GM13976 (cell line): Measurements from ENCODE around the gene ITGB1.

ENCODE experiments used
- DNase-seq: peaks from one replicate; pipeline ENCODE4 v3.0.0; 2012; ENCODE audit warnings: low spot score
- CTCF ChIP-seq: IDR thresholded peaks from 2 replicates; pipeline ENCODE4 v1.5.1; 2012; ENCODE audit warnings: borderline replicate concordance, mild to moderate bottlenecking; ENCODE audit not compliant: insufficient read depth; ENCODE audit errors: extremely low read depth, missing control alignments, control extremely low read depth
- in situ Hi-C: fragments of 300-500 bp; cut with MboI; formaldehyde crosslinking; loops from one replicate; pipeline ENCODE4 v1.12.0; 2022; ENCODE audit warnings: low sequenced_read_pairs, mixed read lengths, inconsistent platforms; ENCODE audit not compliant: unreplicated experiment

Gene ITGB1

GRCh38 chr10:32954545-32955298, 3.3 kb downstream of the ITGB1 start:
- no peak for DNase-seq
- in situ Hi-C loops = no loop called here
- TF ChIP-seq CTCF = no peak

- peak; percentile 5 for TF ChIP-seq CTCF
- in situ Hi-C loops = no loop called here
- DNase-seq = no peak
Measured at GRCh38 chr10:32954080-32954479, 4.0 kb downstream of the ITGB1 start.

GRCh38 chr10:32953277-32953927, 4.6 kb downstream of the ITGB1 start:
- no peak for TF ChIP-seq CTCF
- in situ Hi-C loops = no loop called here
- no peak for DNase-seq

GRCh38 chr10:32952541-32953276, 5.3 kb downstream of the ITGB1 start:
- DNase-seq = no peak
- no peak for TF ChIP-seq CTCF
- in situ Hi-C loops = no loop called here

- no peak for DNase-seq
- no peak for TF ChIP-seq CTCF
- in situ Hi-C loops = no loop called here
Measured at GRCh38 chr10:32952094-32952493, 5.9 kb downstream of the ITGB1 start.

GRCh38 chr10:32951111-32951510, 6.9 kb downstream of the ITGB1 start:
- in situ Hi-C loops = no loop called here

More at GRCh38 chr10:32951111-32951510, 6.9 kb downstream of the ITGB1 start:
- TF ChIP-seq CTCF = no peak
- DNase-seq = no peak
